Upper lobe of left lung (tissue), 4 donors: ENCODE data around the gene ZNF385D.

ENCODE experiments used
- CTCF ChIP-seq, 6 experiments: fragments of 450-650 bp in 4 of 6; fragments of 200-600 bp in 2 of 6; sonication (generic) in 2 of 6; IDR thresholded peaks; one replicate each; pipeline ENCODE4 v1.5.1; 2016 to 2019; ENCODE audit warnings: antibody characterized with exemption in 6 of 6
- EP300 ChIP-seq, 4 donors: sonication (generic); formaldehyde crosslinking; IDR thresholded peaks; one replicate each; pipeline ENCODE4 v1.5.1; 2017; ENCODE audit warnings: antibody characterized with exemption in 4 of 4, control low read depth in 2 of 4
- POLR2A ChIP-seq, 4 donors: fragments of 450-650 bp; IDR thresholded peaks; one replicate each; pipeline ENCODE4 v1.5.1; 2016 to 2017; ENCODE audit warnings: antibody characterized with exemption in 4 of 4, mild to moderate bottlenecking in 2 of 4
- POLR2AphosphoS5 ChIP-seq, 2 donors: sonication (generic); formaldehyde crosslinking; IDR thresholded peaks; one replicate each; pipeline ENCODE4 v1.5.1; 2017; ENCODE audit warnings: antibody characterized with exemption in 2 of 2

DNA sequence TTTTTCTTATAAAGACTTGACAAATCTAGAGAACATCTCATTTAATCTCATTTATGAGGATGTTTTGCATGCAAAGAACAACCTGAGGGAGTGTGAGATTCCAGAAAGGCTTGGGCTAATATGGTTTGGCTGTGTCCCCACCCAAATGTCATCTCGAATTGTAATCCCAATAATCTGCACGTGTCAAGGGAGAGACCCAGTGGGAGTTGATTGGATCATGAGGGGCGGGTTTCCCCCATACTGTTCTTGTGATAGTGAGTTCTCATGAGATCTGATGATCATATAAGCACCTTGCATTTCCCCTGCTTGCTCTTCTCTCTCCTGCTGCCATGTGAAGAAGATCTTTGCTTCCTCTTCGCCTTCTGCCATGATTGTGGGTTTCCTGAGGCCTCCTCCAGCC lies 103.0 kb downstream of the ZNF385D start:
- no peak for TF ChIP-seq CTCF (IDR thresholded peaks at IDR 0.05)
- no peak for TF ChIP-seq POLR2A (IDR thresholded peaks at IDR 0.05)
- TF ChIP-seq EP300 (IDR thresholded peaks at IDR 0.05): no peak
- no peak for TF ChIP-seq POLR2AphosphoS5 (IDR thresholded peaks at IDR 0.05)
